LNCaP clone FGC (cell line): ENCODE data around the gene ARRDC2.
"Not testable (repeated sequence)": the region's sequence is repeated elsewhere in the genome, so short reads cannot be mapped to it uniquely, and the experiment has no call there.

Experiments used
- DNase-seq: peaks from one replicate; pipeline ENCODE4 v3.0.0-alpha.2; 2011; ENCODE audit warnings: low read depth
- H3K4me3 ChIP-seq: 2 replicates; pipeline ENCODE4 v1.5.1; 2011; ENCODE audit warnings: mild to moderate bottlenecking, low read depth, low read length, control low read depth
- TF ChIP-seq, protein P1 (sequence below): IDR thresholded peaks from 2 replicates; pipeline ENCODE4 v1.5.1; 2012; ENCODE audit warnings: mild to moderate bottlenecking; ENCODE audit not compliant: control insufficient read depth, insufficient read depth; ENCODE audit errors: extremely low read depth

ARRDC2 gene

DNA sequence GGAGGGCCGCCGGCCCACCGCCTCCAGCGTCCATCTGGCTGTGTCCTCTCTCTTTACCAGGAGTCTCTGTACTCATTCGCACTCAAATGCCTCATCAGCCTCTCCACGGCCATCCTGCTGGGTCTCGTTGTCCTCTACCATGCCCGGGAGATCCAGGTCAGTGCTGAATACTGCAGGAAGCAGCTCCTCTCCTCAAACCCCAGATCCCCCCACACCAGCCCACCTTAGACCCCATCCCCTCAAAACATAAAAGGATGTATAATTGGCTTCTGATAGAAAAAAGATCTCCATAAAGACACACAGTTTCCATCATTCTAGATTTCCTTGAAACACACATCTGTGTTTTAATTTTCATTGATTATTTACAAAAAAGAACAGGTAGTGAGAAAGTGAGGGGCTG, 32.9 kb upstream of the ARRDC2 start:
- no peak overlapping the region for H3K4me3 ChIP-seq
- no peak for DNase-seq
- TF ChIP-seq, protein P1, sequence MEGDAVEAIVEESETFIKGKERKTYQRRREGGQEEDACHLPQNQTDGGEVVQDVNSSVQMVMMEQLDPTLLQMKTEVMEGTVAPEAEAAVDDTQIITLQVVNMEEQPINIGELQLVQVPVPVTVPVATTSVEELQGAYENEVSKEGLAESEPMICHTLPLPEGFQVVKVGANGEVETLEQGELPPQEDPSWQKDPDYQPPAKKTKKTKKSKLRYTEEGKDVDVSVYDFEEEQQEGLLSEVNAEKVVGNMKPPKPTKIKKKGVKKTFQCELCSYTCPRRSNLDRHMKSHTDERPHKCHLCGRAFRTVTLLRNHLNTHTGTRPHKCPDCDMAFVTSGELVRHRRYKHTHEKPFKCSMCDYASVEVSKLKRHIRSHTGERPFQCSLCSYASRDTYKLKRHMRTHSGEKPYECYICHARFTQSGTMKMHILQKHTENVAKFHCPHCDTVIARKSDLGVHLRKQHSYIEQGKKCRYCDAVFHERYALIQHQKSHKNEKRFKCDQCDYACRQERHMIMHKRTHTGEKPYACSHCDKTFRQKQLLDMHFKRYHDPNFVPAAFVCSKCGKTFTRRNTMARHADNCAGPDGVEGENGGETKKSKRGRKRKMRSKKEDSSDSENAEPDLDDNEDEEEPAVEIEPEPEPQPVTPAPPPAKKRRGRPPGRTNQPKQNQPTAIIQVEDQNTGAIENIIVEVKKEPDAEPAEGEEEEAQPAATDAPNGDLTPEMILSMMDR, result no peak

DNA sequence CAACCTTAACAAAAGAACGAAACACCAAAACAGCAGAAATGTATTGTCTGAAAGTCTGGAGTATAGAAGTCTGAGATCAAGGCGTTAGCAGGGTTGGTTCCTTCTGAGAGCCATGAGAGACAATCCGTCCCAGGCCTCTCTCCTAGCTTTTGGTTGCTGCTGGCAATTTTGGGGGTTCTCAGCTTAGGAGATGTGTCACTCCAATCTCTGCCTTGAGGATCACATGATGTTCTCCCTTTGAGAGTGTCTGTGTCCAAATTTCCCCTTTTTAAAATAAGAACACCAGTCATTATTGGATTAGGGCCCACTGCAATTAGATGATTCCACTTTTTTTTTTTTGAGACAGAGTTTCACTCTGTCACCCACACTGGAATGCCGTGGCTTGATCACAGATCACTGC, 30.9 kb upstream of the ARRDC2 start:
- no peak for DNase-seq
- TF ChIP-seq, protein P1, result no peak
- no peak overlapping the region for H3K4me3 ChIP-seq

DNA sequence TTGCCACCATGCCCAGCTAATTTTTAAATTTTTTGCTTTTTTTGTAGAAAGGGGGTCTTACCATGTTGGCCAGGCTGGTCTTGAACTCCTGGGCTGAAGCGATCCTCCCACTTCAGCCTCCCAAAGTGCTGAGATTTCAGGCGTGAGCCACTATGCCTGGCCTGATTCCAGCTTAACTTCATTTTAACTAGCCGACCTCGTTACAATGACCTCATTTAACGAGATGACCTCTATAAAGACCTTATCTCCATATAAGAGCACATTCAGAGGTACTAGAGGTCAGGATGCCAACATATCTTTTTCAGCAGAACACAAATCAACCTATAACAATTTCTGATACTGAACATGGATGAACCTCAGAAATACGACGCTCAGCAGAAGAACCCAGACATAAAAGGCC, 30.5 kb upstream of the ARRDC2 start:
- TF ChIP-seq, protein P1, result no peak
- DNase-seq, result peak; percentile 79
- H3K4me3 ChIP-seq, result no peak overlapping the region

DNA sequence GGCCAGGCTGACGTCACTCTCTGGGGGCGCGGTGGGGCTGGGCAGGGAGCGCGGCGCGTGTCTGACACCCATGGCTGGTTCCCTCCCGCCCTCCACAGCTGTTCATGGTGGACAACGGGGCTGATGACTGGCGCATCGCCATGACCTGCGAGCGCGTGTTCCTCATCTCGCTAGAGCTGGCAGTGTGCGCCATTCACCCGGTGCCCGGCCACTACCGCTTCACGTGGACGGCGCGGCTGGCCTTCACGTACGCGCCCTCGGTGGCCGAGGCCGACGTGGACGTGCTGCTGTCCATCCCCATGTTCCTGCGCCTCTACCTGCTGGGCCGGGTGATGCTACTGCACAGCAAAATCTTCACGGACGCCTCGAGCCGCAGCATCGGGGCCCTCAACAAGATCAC, 26.4 kb upstream of the ARRDC2 start:
- TF ChIP-seq, protein P1, result no peak
- no peak overlapping the region for H3K4me3 ChIP-seq
- no peak for DNase-seq

DNA sequence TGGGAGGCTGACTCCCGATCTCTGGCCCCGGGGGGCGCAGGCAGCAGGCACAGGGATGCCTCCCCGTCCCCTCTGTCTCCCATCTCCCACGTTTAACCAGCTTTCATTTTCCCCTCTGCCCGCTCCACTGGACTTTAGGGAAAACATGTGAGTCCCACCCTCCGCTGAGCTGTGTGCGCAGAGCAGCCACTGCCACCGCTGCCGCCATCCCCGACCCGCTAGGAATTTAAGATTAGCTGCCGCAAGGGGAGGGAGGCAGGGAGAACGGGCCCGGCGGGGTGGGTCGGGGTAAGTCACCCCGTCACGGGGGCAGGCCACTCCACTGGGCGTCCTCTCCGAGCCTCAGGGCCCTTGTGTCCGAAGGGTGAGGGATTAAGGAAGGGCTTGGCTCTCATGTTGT, 25.5 kb upstream of the ARRDC2 start:
- TF ChIP-seq, protein P1, result no peak
- DNase-seq, result no peak
- no peak overlapping the region for H3K4me3 ChIP-seq

DNA sequence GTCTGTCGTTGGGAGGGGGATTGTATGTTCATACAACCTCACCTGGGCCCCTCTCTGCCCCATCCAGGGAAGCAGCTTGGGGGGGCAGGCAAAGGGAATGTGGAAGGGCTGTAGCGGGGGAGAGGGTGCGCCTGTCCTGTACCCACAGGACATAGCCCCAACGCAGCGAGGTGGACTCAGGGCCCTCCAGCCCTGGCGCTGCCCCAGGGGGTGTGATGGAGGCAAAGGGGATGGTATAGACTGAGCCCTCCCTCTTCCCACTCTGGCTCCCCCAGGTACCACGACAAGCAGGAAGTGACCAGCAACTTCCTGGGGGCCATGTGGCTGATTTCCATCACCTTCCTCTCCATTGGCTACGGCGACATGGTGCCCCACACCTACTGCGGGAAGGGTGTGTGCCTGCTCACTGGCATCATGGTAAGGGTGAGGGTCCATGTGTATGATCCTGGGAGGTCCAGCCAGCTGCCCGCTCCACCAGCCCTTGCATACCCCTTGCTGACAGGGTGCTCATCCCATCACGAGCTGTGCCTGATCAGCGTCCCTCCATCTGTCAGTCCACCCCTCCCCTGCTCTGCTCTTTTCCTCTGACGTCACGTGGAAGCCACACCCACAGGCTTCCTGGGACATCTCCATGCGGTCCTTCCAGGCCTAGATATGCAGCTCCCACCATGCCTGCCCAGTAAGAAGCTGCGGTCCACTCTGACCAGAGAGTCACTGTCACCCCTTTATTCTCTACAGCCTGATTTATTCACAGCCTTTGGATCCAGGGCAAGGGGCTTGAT, 22.7 kb upstream of the ARRDC2 start:
- TF ChIP-seq, protein P1, result no peak
- DNase-seq, result no peak
- no peak overlapping the region for H3K4me3 ChIP-seq

DNA sequence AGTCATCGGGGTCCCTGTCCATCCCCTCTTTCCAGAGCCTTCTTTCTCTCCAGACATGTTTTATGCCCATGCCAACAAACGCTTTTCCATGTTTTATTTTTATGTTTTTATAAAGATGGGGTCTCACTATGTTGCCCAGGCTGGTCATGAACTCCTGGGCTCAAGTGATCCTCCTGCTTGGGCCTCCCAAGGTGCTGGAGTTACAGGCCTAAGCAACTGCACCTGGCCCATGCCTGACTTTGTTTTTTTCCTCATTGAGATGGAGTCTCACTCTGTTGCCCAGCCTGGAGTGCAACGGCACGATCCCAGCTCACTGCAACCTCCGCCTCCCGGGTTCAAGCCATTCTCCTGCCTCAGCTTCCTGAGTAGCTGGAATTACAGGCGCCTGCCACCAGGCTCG, 21.4 kb upstream of the ARRDC2 start:
- DNase-seq, H3K4me3 ChIP-seq: not testable (repeated sequence)
